Stimulated activated naive B cell treated with anti-CD40 and anti-IgM and Interleukin-4, amounts not matched to agents 10 μg/mL and 1 μg/mL and 100 μg/mL, for 72 hours (primary cell): ENCODE data around the gene CRYBA4.

Source experiments
- ATAC-seq, 2 donors: fragments of 150-1000 bp; cut with Tn5 transposase; replicated peaks; 2 replicates each; pipeline ENCODE4 v1.10.0; 2021; ENCODE audit warnings: moderate library complexity in 1 of 2
- DNase-seq: peaks from one replicate; pipeline ENCODE4 v3.0.0; 2021
- H3K27ac Mint-ChIP-seq: one replicate; pipeline ENCODE4 v1.8.0; 2022; ENCODE audit warnings: mild to moderate bottlenecking, mixed read lengths
- H3K27me3 Mint-ChIP-seq, 2 donors: one replicate each; pipeline ENCODE4 v1.8.0; 2022; ENCODE audit warnings: mixed read lengths in 2 of 2
- H3K36me3 Mint-ChIP-seq, 2 donors: one replicate each; pipeline ENCODE4 v1.8.0; 2022; ENCODE audit warnings: mixed read lengths in 2 of 2, mild to moderate bottlenecking in 1 of 2
- H3K4me1 Mint-ChIP-seq, 2 donors: one replicate each; pipeline ENCODE4 v1.8.0; 2022; ENCODE audit warnings: mixed read lengths in 2 of 2, mild to moderate bottlenecking in 1 of 2
- H3K4me3 Mint-ChIP-seq, 2 donors: one replicate each; pipeline ENCODE4 v1.8.0; 2022; ENCODE audit warnings: mild to moderate bottlenecking in 2 of 2, mixed read lengths in 2 of 2, moderate library complexity in 1 of 2
- H3K9me3 Mint-ChIP-seq, 2 donors: one replicate each; pipeline ENCODE4 v1.8.0; 2022; ENCODE audit warnings: mixed read lengths in 2 of 2, mild to moderate bottlenecking in 1 of 2

The CRYBA4 gene

GRCh38 chr22:26650722-26651421 is 29.1 kb downstream of the CRYBA4 start:
- no peaks in the 10 kb centered on the region for H3K36me3 Mint-ChIP-seq
- H3K4me1 Mint-ChIP-seq: peaks cover 2 to 11% of the 10 kb centered on the region in 2 donors
- H3K27ac Mint-ChIP-seq: no peak overlapping the region
- H3K27me3 Mint-ChIP-seq: peaks cover 28 to 64% of the 10 kb centered on the region in 2 donors
- no peak overlapping the region for H3K4me3 Mint-ChIP-seq
- no peaks in the 10 kb centered on the region for H3K9me3 Mint-ChIP-seq
- DNase-seq (no peak), ATAC-seq (peak in 1 of 2 donors; percentile 56)

GRCh38 chr22:26651815-26652214 is 30.1 kb downstream of the CRYBA4 start:
- no peak overlapping the region for H3K27ac Mint-ChIP-seq
- H3K9me3 Mint-ChIP-seq: no peaks in the 10 kb centered on the region
- ATAC-seq (peak; percentile 39 to 71), DNase-seq (no peak)
- H3K4me3 Mint-ChIP-seq: no peak overlapping the region
- H3K36me3 Mint-ChIP-seq: no peaks in the 10 kb centered on the region
- H3K4me1 Mint-ChIP-seq: peaks cover 2 to 11% of the 10 kb centered on the region in 2 donors
- peaks cover 21 to 57% of the 10 kb centered on the region in 2 donors for H3K27me3 Mint-ChIP-seq

- Mint-ChIP-seq H3K4me1 (peaks cover 17 to 26% of the 10 kb centered on the region in 2 donors), H3K27ac (peak within 1 kb of the TSS; percentile 91), H3K27me3 (peaks cover 17 to 37% of the 10 kb centered on the region in 2 donors), H3K9me3 (no peaks in the 10 kb centered on the region), H3K4me3 (peak within 1 kb of the TSS; percentile 90 to 91), H3K36me3 (no peaks in the 10 kb centered on the region)
- peak; percentile 79 to 83 for ATAC-seq
- DNase-seq: peak; percentile 29
Measured at GRCh38 chr22:26656891-26657851, 35.4 kb downstream of the CRYBA4 start, which contains the start of gene MIAT. Gene MIAT, plus strand, starts transcription at chr22:26657588.

- Mint-ChIP-seq H3K27me3 (peaks cover 17 to 28% of the 10 kb centered on the region in 2 donors), H3K27ac (peak overlapping the region; percentile 91), H3K4me3 (peak overlapping the region; percentile 90 to 91), H3K4me1 (peaks cover 17 to 26% of the 10 kb centered on the region in 2 donors), H3K9me3 (no peaks in the 10 kb centered on the region), H3K36me3 (no peaks in the 10 kb centered on the region)
- ATAC-seq (peak; percentile 22 to 48), DNase-seq (no peak)
Measured at GRCh38 chr22:26658161-26658560, 36.4 kb downstream of the CRYBA4 start.

- Mint-ChIP-seq H3K27ac (peak overlapping the region; percentile 91), H3K4me3 (peak overlapping the region; percentile 90 to 91), H3K4me1 (peaks cover 17 to 26% of the 10 kb centered on the region in 2 donors), H3K9me3 (no peaks in the 10 kb centered on the region), H3K27me3 (peaks cover 17 to 27% of the 10 kb centered on the region in 2 donors), H3K36me3 (no peaks in the 10 kb centered on the region)
- peak; percentile 81 to 83 for ATAC-seq
- peak; percentile 44 for DNase-seq
Measured at GRCh38 chr22:26658671-26659478, 37.1 kb downstream of the CRYBA4 start.

GRCh38 chr22:26660356-26660755 is 38.6 kb downstream of the CRYBA4 start:
- DNase-seq: no peak
- Mint-ChIP-seq H3K27ac (no peak overlapping the region), H3K9me3 (no peaks in the 10 kb centered on the region), H3K4me1 (peaks cover 21 to 32% of the 10 kb centered on the region in 2 donors), H3K27me3 (peaks cover 17 to 27% of the 10 kb centered on the region in 2 donors), H3K36me3 (no peaks in the 10 kb centered on the region), H3K4me3 (no peak overlapping the region)
- no peak for ATAC-seq

- no peaks in the 10 kb centered on the region for H3K36me3 Mint-ChIP-seq
- H3K4me3 Mint-ChIP-seq: no peak overlapping the region
- no peaks in the 10 kb centered on the region for H3K9me3 Mint-ChIP-seq
- no peak for ATAC-seq
- peaks cover 27 to 40% of the 10 kb centered on the region in 2 donors for H3K4me1 Mint-ChIP-seq
- H3K27me3 Mint-ChIP-seq: peaks cover 17 to 27% of the 10 kb centered on the region in 2 donors
- no peak overlapping the region for H3K27ac Mint-ChIP-seq
- DNase-seq: no peak
Measured at GRCh38 chr22:26660961-26661578, 39.3 kb downstream of the CRYBA4 start.

GRCh38 chr22:26662160-26662559 is 40.4 kb downstream of the CRYBA4 start:
- H3K27ac Mint-ChIP-seq: no peak overlapping the region

GRCh38 chr22:26663374-26663923 is 41.7 kb downstream of the CRYBA4 start:
- no peak for DNase-seq
- Mint-ChIP-seq H3K4me1 (peaks cover 30 to 32% of the 10 kb centered on the region in 2 donors), H3K27me3 (peaks cover under 1 to 9% of the 10 kb centered on the region in 2 donors), H3K27ac (no peak overlapping the region), H3K36me3 (no peaks in the 10 kb centered on the region), H3K4me3 (no peak overlapping the region), H3K9me3 (no peaks in the 10 kb centered on the region)
- no peak for ATAC-seq

More at GRCh38 chr22:26662160-26662559, 40.4 kb downstream of the CRYBA4 start:
- ATAC-seq: no peak
- Mint-ChIP-seq H3K4me3 (no peak overlapping the region), H3K4me1 (peaks cover 28 to 37% of the 10 kb centered on the region in 2 donors), H3K27me3 (peaks cover 13 to 21% of the 10 kb centered on the region in 2 donors), H3K9me3 (no peaks in the 10 kb centered on the region), H3K36me3 (no peaks in the 10 kb centered on the region)
- no peak for DNase-seq

GRCh38 chr22:26665813-26666231 is 44.1 kb downstream of the CRYBA4 start:
- H3K9me3 Mint-ChIP-seq: peaks cover 0 to 3% of the 10 kb centered on the region in 2 donors
- H3K36me3 Mint-ChIP-seq: no peaks in the 10 kb centered on the region
- H3K27ac Mint-ChIP-seq: no peak overlapping the region
- H3K4me3 Mint-ChIP-seq: no peak overlapping the region
- H3K4me1 Mint-ChIP-seq: peaks cover 32 to 39% of the 10 kb centered on the region in 2 donors
- DNase-seq: no peak
- H3K27me3 Mint-ChIP-seq: no peaks in the 10 kb centered on the region
- ATAC-seq: peak; percentile 10 to 32

GRCh38 chr22:26667140-26667539 is 45.4 kb downstream of the CRYBA4 start:
- peaks cover 3 to 5% of the 10 kb centered on the region in 2 donors for H3K9me3 Mint-ChIP-seq
- peaks cover 44 to 49% of the 10 kb centered on the region in 2 donors for H3K4me1 Mint-ChIP-seq
- ATAC-seq (no peak), DNase-seq (no peak)
- H3K36me3 Mint-ChIP-seq: no peaks in the 10 kb centered on the region
- H3K4me3 Mint-ChIP-seq: no peak overlapping the region
- H3K27me3 Mint-ChIP-seq: no peaks in the 10 kb centered on the region
- H3K27ac Mint-ChIP-seq: peak overlapping the region; percentile 31

GRCh38 chr22:26669060-26669481 is 47.3 kb downstream of the CRYBA4 start:
- H3K4me1 Mint-ChIP-seq: peaks cover 52 to 63% of the 10 kb centered on the region in 2 donors
- no peaks in the 10 kb centered on the region for H3K27me3 Mint-ChIP-seq
- H3K4me3 Mint-ChIP-seq: no peak overlapping the region
- H3K36me3 Mint-ChIP-seq: peaks cover 3 to 4% of the 10 kb centered on the region in 2 donors
- ATAC-seq (no peak), DNase-seq (no peak)
- peaks cover 4 to 5% of the 10 kb centered on the region in 2 donors for H3K9me3 Mint-ChIP-seq
- no peak overlapping the region for H3K27ac Mint-ChIP-seq

- peaks cover 10 to 16% of the 10 kb centered on the region in 2 donors for H3K36me3 Mint-ChIP-seq
Measured at GRCh38 chr22:26670459-26670858, 48.7 kb downstream of the CRYBA4 start.

More at GRCh38 chr22:26670459-26670858, 48.7 kb downstream of the CRYBA4 start:
- ATAC-seq: no peak
- H3K27me3 Mint-ChIP-seq: no peaks in the 10 kb centered on the region
- H3K4me3 Mint-ChIP-seq: no peak overlapping the region
- peak overlapping the region; percentile 99 for H3K27ac Mint-ChIP-seq
- peaks cover 4 to 5% of the 10 kb centered on the region in 2 donors for H3K9me3 Mint-ChIP-seq
- DNase-seq: no peak
- peaks cover 61 to 70% of the 10 kb centered on the region in 2 donors for H3K4me1 Mint-ChIP-seq
